Type B pancreatic cell (in vitro differentiated cells): ENCODE data around the gene B3GALT5. TPM values are rescaled to one million over a fixed set of nuclear protein-coding genes. Genes with fewer than 3 reads are reported as not detected.
"Not testable (repeated sequence)": the region's sequence is repeated elsewhere in the genome, so short reads cannot be mapped to it uniquely, and the experiment has no call there.

Experiments
- DNase-seq: peaks from one replicate; pipeline ENCODE4 v3.0.0; 2021; ENCODE audit warnings: mixed read lengths; ENCODE audit not compliant: unreplicated experiment; ENCODE audit errors: extremely low spot score
- H3K27ac Mint-ChIP-seq: 2 replicates; pipeline ENCODE4 v1.8.0; 2021; ENCODE audit warnings: mild to moderate bottlenecking, mixed read lengths
- H3K27me3 Mint-ChIP-seq: 2 replicates; pipeline ENCODE4 v1.8.0; 2021; ENCODE audit warnings: mixed read lengths
- H3K36me3 Mint-ChIP-seq: 2 replicates; pipeline ENCODE4 v1.8.0; 2021; ENCODE audit warnings: mixed read lengths
- H3K4me1 Mint-ChIP-seq: one replicate; pipeline ENCODE4 v1.8.0; 2021; ENCODE audit warnings: mixed read lengths; ENCODE audit not compliant: unreplicated experiment
- H3K4me3 Mint-ChIP-seq: 2 replicates; pipeline ENCODE4 v1.8.0; 2021; ENCODE audit warnings: mild to moderate bottlenecking, mixed read lengths
- H3K9me3 Mint-ChIP-seq: 2 replicates; pipeline ENCODE4 v1.8.0; 2021; ENCODE audit warnings: mixed read lengths
- CTCF ChIP-seq: fragments of 200-600 bp; sonication (generic); conservative IDR thresholded peaks from 2 replicates; pipeline ENCODE4 v1.5.0; 2021; ENCODE audit warnings: antibody characterized with exemption, mild to moderate bottlenecking
- total RNA-seq: library from RNA; stranded (reverse); gene quantifications from 2 replicates; pipeline ENCODE4 v1.2.1, GENCODE V29; 2021; ENCODE audit warnings: low replicate concordance

The B3GALT5 gene
- total RNA-seq, 1 donor from 2014 or later = 14.2 TPM

DNA sequence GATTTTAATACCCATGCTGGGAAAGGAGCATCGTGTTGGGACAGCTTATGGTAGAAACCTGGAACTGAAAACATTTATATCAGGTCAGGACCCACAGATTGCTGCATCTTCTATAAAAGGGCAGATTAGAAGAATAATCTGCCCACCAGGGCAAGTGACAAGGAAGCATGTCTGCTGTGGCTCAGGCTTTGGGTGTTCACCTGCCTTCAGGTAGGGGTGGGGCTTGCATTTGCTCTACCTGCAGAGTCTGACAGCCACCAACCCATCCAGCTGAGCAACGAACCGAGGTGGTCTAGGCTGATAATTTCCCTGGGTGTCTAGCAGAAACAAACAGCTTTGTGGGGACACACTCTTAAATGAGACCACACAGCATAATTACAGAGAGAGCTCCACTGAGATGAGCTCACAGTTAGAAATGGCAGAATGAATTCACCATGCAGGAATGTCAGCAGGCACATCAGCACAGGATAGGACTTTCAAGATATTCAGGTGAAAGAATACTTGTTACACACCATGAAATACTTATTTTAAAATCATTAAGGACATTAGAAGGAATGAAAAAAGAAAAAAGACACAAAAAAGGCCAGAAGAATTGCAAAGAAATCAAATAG lies 36.1 kb upstream of the B3GALT5 start:
- no peak for DNase-seq
- H3K4me3 Mint-ChIP-seq = no peak overlapping the region
- no peak overlapping the region for H3K27ac Mint-ChIP-seq
- H3K9me3 Mint-ChIP-seq = peaks cover 13% of the 10 kb centered on the region
- H3K27me3 Mint-ChIP-seq = no peaks in the 10 kb centered on the region
- TF ChIP-seq CTCF = no peak
- H3K36me3 Mint-ChIP-seq = no peaks in the 10 kb centered on the region
- H3K4me1 Mint-ChIP-seq = peaks cover 3% of the 10 kb centered on the region

DNA sequence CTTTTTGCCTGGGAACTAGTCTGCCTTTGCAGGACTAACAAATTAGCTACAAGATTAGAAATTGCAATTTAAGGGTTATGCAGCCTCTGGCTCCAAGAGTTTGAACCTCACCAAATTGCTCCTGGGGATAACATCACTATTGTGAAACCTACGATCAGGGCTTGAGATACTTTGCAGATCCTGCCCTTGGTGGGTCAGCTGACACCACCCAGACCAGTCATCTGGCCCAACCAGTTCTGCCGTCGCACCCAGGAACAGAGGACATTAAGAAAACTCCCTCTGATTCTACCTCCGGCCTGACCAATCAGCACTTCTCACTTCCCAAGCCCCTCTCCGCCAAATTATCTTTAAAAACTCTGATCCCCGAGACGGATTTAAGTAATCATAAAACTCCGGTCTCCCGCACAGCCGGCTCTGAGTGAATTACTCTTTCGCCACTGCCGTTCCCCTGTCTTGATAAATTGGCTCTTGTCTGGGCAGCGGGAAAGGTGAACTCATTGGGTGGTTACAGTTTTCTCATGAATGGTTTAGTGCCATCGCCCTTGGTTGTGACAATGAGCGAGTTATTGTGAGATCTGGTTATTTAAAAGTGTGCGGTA lies 32.9 kb upstream of the B3GALT5 start:
- no peak for TF ChIP-seq CTCF
- no peak overlapping the region for H3K4me3 Mint-ChIP-seq
- DNase-seq = no peak
- H3K4me1 Mint-ChIP-seq = peaks cover 3% of the 10 kb centered on the region
- H3K27ac Mint-ChIP-seq = peak overlapping the region; percentile 65
- H3K36me3 Mint-ChIP-seq = no peaks in the 10 kb centered on the region
- peaks cover 13% of the 10 kb centered on the region for H3K9me3 Mint-ChIP-seq
- no peaks in the 10 kb centered on the region for H3K27me3 Mint-ChIP-seq

DNA sequence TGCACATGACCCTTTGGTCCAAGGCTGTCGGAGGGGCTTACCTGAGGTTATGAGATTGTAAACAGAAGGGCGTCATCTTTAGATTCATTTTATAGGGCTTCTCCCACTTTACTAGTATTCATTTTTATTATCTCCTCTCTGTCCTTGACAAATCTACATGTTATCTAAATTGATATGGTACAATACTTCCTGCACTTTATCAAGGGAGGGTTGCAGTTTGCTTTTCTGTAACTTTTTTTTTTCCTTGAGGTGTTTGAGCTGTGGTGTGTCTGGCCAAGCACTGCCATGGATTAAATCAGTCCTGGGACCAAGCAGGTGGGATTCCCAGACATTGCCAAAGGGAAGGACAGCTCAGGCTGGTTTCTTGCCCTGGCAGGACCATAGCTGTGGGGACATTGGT lies 32.0 kb upstream of the B3GALT5 start:
- H3K27me3 Mint-ChIP-seq = no peaks in the 10 kb centered on the region
- peaks cover 13% of the 10 kb centered on the region for H3K9me3 Mint-ChIP-seq
- H3K36me3 Mint-ChIP-seq = no peaks in the 10 kb centered on the region

GRCh38 chr21:39581414-39581813 lies 31.3 kb upstream of the B3GALT5 start:
- peaks cover 13% of the 10 kb centered on the region for H3K9me3 Mint-ChIP-seq

More for the DNA sequence above, 32.0 kb upstream of the B3GALT5 start:
- no peak overlapping the region for H3K27ac Mint-ChIP-seq
- peaks cover 3% of the 10 kb centered on the region for H3K4me1 Mint-ChIP-seq
- DNase-seq = no peak
- H3K4me3 Mint-ChIP-seq = no peak overlapping the region
- TF ChIP-seq CTCF = no peak

GRCh38 chr21:39582749-39583148 lies 30.0 kb upstream of the B3GALT5 start:
- H3K27me3 Mint-ChIP-seq = no peaks in the 10 kb centered on the region
- no peak for TF ChIP-seq CTCF
- no peak for DNase-seq
- peaks cover 3% of the 10 kb centered on the region for H3K4me1 Mint-ChIP-seq
- no peak overlapping the region for H3K4me3 Mint-ChIP-seq
- H3K36me3 Mint-ChIP-seq = no peaks in the 10 kb centered on the region
- peaks cover 14% of the 10 kb centered on the region for H3K9me3 Mint-ChIP-seq
- H3K27ac Mint-ChIP-seq = no peak overlapping the region

More at GRCh38 chr21:39581414-39581813, 31.3 kb upstream of the B3GALT5 start:
- Mint-ChIP-seq H3K4me3 (no peak overlapping the region), H3K36me3 (no peaks in the 10 kb centered on the region), H3K4me1 (peaks cover 3% of the 10 kb centered on the region), H3K27me3 (no peaks in the 10 kb centered on the region), H3K27ac (no peak overlapping the region)
- DNase-seq = no peak
- peak; percentile 25 for TF ChIP-seq CTCF

DNA sequence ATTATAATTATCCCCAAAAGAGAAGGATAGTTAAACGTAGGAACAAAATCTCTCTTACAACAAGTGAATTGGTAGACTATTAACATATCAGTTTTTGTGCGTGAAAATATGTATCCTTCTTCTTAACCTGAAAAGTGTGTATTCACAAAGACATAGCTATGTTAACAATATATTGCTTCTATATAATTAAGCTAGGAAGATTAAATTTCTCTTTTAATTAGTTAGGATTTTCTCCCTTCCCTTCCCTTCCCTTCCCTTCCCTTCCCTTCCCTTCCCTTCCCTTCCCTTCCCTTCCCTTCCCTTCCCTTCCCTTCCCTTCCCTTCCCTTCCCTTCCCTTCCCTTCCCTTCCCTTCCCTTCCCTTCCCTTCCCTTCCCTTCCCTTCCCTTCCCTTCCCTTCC lies 29.2 kb upstream of the B3GALT5 start:
- DNase-seq = not testable (repeated sequence)

More for the DNA sequence above, 29.2 kb upstream of the B3GALT5 start:
- H3K27me3 Mint-ChIP-seq, H3K4me3 Mint-ChIP-seq, H3K36me3 Mint-ChIP-seq, H3K27ac Mint-ChIP-seq, H3K4me1 Mint-ChIP-seq: not testable (repeated sequence)
- H3K9me3 Mint-ChIP-seq = peaks cover 12% of the 10 kb centered on the region
